Fibroblast of pulmonary artery (primary cell): ENCODE data around the gene MINK1.
A peak's percentile ranks its signal among the peaks of the same experiment; 100 is the strongest.

Source experiments
- DNase-seq: peaks from one replicate; pipeline ENCODE4 v3.0.0-alpha.2; 2010; ENCODE audit warnings: low read depth
- H3K4me3 ChIP-seq: replicated peaks from 2 replicates; pipeline ENCODE4 v1.5.1; 2011; ENCODE audit warnings: low read depth, mild to moderate bottlenecking, control low read depth, low read length, moderate library complexity
- TF ChIP-seq, protein P1 (sequence below): IDR thresholded peaks from 2 replicates; pipeline ENCODE4 v1.5.1; 2011; ENCODE audit warnings: mild to moderate bottlenecking, control low read depth, low read length, inconsistent platforms; ENCODE audit errors: missing control alignments

Gene MINK1

DNA sequence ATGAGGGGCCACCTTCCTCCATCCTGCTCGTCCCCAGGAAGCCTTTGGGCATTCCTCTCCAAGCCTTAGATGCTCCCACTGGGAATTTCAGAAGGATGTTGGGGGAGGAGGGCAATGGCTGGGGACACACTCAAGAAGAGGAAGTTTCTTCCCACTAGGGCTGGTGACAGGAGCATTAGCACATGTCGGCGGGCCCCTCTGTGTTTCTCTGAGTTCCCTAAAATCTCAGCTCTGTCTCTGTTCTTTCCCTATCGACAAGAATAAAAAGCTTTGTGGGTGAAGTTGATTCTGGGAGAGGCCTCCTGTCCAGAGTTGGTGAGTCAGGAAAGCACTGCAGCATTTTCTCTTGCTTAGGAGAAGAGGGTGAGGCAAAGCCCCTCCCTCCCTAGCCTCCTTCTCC is 46.5 kb downstream of the MINK1 start:
- TF ChIP-seq, protein P1, sequence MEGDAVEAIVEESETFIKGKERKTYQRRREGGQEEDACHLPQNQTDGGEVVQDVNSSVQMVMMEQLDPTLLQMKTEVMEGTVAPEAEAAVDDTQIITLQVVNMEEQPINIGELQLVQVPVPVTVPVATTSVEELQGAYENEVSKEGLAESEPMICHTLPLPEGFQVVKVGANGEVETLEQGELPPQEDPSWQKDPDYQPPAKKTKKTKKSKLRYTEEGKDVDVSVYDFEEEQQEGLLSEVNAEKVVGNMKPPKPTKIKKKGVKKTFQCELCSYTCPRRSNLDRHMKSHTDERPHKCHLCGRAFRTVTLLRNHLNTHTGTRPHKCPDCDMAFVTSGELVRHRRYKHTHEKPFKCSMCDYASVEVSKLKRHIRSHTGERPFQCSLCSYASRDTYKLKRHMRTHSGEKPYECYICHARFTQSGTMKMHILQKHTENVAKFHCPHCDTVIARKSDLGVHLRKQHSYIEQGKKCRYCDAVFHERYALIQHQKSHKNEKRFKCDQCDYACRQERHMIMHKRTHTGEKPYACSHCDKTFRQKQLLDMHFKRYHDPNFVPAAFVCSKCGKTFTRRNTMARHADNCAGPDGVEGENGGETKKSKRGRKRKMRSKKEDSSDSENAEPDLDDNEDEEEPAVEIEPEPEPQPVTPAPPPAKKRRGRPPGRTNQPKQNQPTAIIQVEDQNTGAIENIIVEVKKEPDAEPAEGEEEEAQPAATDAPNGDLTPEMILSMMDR: no peak
- no peak overlapping the region for H3K4me3 ChIP-seq
- no peak for DNase-seq

DNA sequence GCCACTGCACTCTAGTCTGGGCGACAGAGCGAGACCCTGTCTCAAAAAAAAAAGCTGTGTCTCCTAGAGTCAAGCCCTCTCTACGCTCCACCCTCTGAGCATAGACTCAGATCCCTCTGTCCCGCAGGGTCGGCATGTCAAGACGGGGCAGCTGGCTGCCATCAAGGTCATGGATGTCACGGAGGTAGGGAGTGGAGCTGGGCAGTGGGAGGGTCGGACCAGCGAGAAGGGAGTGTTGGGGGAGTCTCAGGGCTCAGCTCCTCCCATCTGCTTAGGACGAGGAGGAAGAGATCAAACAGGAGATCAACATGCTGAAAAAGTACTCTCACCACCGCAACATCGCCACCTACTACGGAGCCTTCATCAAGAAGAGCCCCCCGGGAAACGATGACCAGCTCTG is 47.7 kb downstream of the MINK1 start:
- no peak overlapping the region for H3K4me3 ChIP-seq
- DNase-seq: no peak
- TF ChIP-seq, protein P1: no peak

DNA sequence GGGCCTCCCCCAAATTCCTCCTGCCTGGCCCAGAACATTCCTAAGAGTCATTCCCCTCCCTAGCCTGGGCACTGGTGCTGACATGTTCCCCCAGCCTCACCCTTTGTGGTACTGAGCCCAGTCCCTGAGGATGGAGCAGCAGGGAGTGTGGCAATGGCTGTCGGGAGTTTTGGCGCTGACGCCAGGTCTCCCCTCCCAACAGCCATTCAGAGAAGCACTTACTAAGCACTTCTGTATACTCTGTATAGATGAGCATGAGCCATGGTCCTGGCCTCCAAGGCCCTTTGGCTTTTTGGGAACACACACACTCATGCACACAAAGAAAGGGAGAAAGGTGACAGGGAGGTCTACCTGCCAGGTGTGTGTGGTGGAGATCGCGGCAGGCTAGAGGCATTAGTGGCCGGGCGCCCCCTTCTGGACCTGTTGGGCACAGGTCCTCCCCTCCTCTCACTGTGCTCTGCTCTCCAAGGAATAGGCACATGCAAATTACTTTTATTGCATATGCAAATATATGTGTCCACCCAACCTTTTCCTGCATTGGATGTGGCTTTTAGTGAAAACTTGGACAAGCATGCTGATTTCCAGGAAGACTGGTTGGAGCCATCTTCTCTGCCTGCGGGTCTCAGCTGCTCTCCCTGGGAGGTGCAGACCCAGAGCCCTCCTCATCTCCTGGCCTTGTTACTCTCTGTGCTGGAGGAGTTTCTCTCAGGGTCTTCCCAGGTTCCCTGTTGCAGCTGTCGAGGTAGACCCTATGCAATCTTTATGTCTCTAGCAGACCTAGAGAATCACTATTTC is 48.8 kb downstream of the MINK1 start:
- TF ChIP-seq, protein P1: peak; percentile 87
- DNase-seq: peak; percentile 46
- H3K4me3 ChIP-seq: no peak overlapping the region

DNA sequence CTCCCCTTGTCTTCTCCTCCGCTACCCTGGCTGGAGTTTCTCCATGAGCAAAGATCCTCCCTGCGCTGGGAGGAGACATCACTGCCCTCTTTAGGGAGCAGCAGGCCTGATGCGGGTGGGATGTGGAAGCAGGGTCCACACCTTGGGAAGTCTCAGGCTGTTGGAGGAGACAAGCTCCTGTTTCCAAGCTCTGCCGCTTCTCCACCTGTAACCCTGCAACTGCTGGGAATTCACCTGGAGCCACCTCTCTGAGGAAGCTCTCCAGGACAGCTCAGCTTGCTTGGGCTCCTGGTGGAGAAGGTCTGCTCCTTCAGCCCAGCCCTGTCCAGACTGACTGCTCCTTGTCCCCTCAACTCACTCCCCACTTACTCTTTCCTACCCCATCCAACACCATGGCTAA is 51.3 kb downstream of the MINK1 start:
- no peak overlapping the region for H3K4me3 ChIP-seq
- TF ChIP-seq, protein P1: no peak
- no peak for DNase-seq

DNA sequence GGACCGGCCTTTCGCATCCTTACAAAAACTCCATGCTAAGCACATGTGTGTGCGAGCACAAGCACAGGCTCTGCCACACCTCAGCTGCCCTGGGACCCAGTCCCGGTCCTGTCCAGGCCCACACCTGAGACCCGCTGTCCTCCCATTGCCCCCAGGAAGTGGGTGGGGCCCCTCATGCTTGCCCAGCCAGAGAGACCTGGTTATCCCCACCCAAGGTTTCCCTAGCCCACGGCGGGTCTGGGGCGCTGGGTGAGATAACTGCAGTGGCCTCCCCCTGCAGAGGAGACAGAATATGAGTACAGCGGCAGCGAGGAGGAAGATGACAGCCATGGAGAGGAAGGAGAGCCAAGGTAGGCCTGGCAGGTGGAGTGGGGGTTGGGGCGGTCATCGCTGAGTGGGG is 53.7 kb downstream of the MINK1 start:
- TF ChIP-seq, protein P1: no peak
- no peak for DNase-seq
- H3K4me3 ChIP-seq: no peak overlapping the region

DNA sequence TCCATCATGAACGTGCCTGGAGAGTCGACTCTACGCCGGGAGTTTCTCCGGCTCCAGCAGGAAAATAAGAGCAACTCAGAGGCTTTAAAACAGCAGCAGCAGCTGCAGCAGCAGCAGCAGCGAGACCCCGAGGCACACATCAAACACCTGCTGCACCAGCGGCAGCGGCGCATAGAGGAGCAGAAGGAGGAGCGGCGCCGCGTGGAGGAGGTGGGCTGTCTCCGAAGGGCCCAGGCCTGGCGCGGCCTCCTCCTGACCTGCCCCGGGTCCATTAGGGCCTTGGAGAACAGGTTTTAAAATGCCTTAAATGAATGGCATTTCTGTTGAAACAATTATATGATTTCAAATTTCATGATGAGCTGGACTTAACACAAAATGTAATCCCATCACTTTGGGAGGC is 54.4 kb downstream of the MINK1 start:
- DNase-seq: no peak
- no peak overlapping the region for H3K4me3 ChIP-seq
- TF ChIP-seq, protein P1: no peak
